ENCODE data around the gene SPG7.

Gene SPG7

GRCh38 chr16:89548344-89549006 is 40.3 kb downstream of the SPG7 start:
- DNase-seq = no peak

- peak in 1 of 2 donors; percentile 21 for DNase-seq
Observed at GRCh38 chr16:89549007-89549700, 41.0 kb downstream of the SPG7 start.

GRCh38 chr16:89550421-89551007 is 42.3 kb downstream of the SPG7 start:
- no peak for DNase-seq

- no peak for DNase-seq
Observed at GRCh38 chr16:89552329-89552728, 44.1 kb downstream of the SPG7 start.

- no peak for DNase-seq
Observed at GRCh38 chr16:89552913-89553312, 44.7 kb downstream of the SPG7 start.

GRCh38 chr16:89553733-89554132 is 45.5 kb downstream of the SPG7 start:
- DNase-seq = no peak

- no peak for DNase-seq
Observed at GRCh38 chr16:89554343-89554742, 46.1 kb downstream of the SPG7 start.

GRCh38 chr16:89555265-89555664 is 47.1 kb downstream of the SPG7 start:
- no peak for DNase-seq

- no peak for DNase-seq
Observed at GRCh38 chr16:89555780-89556179, 47.6 kb downstream of the SPG7 start.

- DNase-seq = peak; percentile 79 to 83
Observed at GRCh38 chr16:89556750-89557689, 48.8 kb downstream of the SPG7 start.

- no peak for DNase-seq
Observed at GRCh38 chr16:89557690-89558490, 49.7 kb downstream of the SPG7 start.

- DNase-seq = peak; percentile 94 to 95
Observed at GRCh38 chr16:89560378-89561141, 52.4 kb downstream of the SPG7 start, which contains the start of gene RPL13. TSS of gene RPL13 (plus strand) at chr16:89560682. CDS start at chr16:89560960, 278 bp downstream.

- no peak for DNase-seq
Observed at GRCh38 chr16:89561142-89561883, 53.1 kb downstream of the SPG7 start.

GRCh38 chr16:89561884-89562599 is 53.8 kb downstream of the SPG7 start:
- DNase-seq = no peak

- no peak for DNase-seq
Observed at GRCh38 chr16:89562939-89563338, 54.7 kb downstream of the SPG7 start.

GRCh38 chr16:89563639-89564392 is 55.6 kb downstream of the SPG7 start:
- no peak for DNase-seq

GRCh38 chr16:89564476-89565255 is 56.5 kb downstream of the SPG7 start:
- no peak for DNase-seq

- DNase-seq = no peak
Observed at GRCh38 chr16:89565256-89565505, 57.0 kb downstream of the SPG7 start.
